Measurements from ENCODE around the gene HEG1. TPM values are rescaled to one million over a fixed set of nuclear protein-coding genes. Genes with fewer than 3 reads are reported as not detected.

The HEG1 gene
- total and polyA plus RNA-seq, 2 donors (not counting 3 experiments of a cell fraction or from before 2014, with no cell fraction given): 50.1 to 106 TPM

GRCh38 chr3:124981472-124981871 lies 74.3 kb downstream of the HEG1 start:
- H3K4me2 ChIP-seq (ENCODE audit: insufficient read depth, low read length): no peak overlapping the region
- FAIRE-seq (no peak), DNase-seq (ENCODE audit: low read depth, low spot score) (no peak)
- H3K9ac ChIP-seq (replicated peaks; ENCODE audit: extremely low read depth, insufficient read depth, low read length): no peak overlapping the region
- ChIA-PET CTCF (no interaction called here), POLR2A (no interaction called here)
- no peaks in the 10 kb centered on the region for H4K20me1 ChIP-seq (replicated peaks; ENCODE audit: control insufficient read depth, extremely low read depth, insufficient read depth, low read length)
- no peaks in the 10 kb centered on the region for H3K9me1 ChIP-seq (replicated peaks; ENCODE audit: control insufficient read depth, extremely low read depth, insufficient read depth, low read length)
- peaks cover 27% of the 10 kb centered on the region for H3K4me1 ChIP-seq (ENCODE audit: control insufficient read depth, extremely low read depth, insufficient read depth, low read length)
- no TSS peak for BruUV-seq (replicated peaks)
- TF ChIP-seq JUN (IDR thresholded peaks at IDR 0.05; ENCODE audit: borderline replicate concordance, insufficient read depth, insufficient read length, low read depth) (no peak), POLR2A (IDR thresholded peaks at IDR 0.05; ENCODE audit: low read depth, low read length) (no peak)
- peaks cover 5 to 11% of the 10 kb centered on the region in 2 experiments for H3K36me3 ChIP-seq (ENCODE audit: control insufficient read depth in 2 of 2, extremely low read depth in 1 of 2, insufficient read depth in 2 of 2, low read length in 2 of 2)
- no peaks in the 10 kb centered on the region for H3K27me3 ChIP-seq (ENCODE audit: control insufficient read depth in 2 of 2, insufficient read depth in 2 of 2, low read length in 2 of 2)
- no peaks in the 10 kb centered on the region for H3K9me3 ChIP-seq (replicated peaks; ENCODE audit: control insufficient read depth, insufficient read depth, low read length)
- H3K79me2 ChIP-seq (ENCODE audit: control insufficient read depth, insufficient read depth, low read length): no peaks in the 10 kb centered on the region
- H3K4me3 ChIP-seq (replicated peaks in 1 of 3; ENCODE audit: insufficient read depth in 1 of 3, low read depth in 1 of 3, low read length in 3 of 3): no peak overlapping the region
- dilution Hi-C loops (cut with MboI; ENCODE audit: extremely low pct_ligation_motif_present, low sequenced_read_pairs) (no loop called here), intact Hi-C loops (cut with micrococcal nuclease) (no loop called here)
- no peak overlapping the region for H3K27ac ChIP-seq (ENCODE audit: insufficient read depth, low read depth, low read length)
- H2AFZ ChIP-seq (ENCODE audit: low read depth, low read length): no peak overlapping the region

- FAIRE-seq (no peak), DNase-seq (ENCODE audit: low read depth, low spot score) (no peak)
- dilution Hi-C loops (cut with MboI; ENCODE audit: extremely low pct_ligation_motif_present, low sequenced_read_pairs): no loop called here
- no TSS peak for BruUV-seq (replicated peaks)
- H4K20me1 ChIP-seq (replicated peaks; ENCODE audit: control insufficient read depth, extremely low read depth, insufficient read depth, low read length): no peaks in the 10 kb centered on the region
- H3K4me2 ChIP-seq (ENCODE audit: insufficient read depth, low read length): no peak overlapping the region
- no peaks in the 10 kb centered on the region for H3K27me3 ChIP-seq (ENCODE audit: control insufficient read depth in 2 of 2, insufficient read depth in 2 of 2, low read length in 2 of 2)
- no peaks in the 10 kb centered on the region for H3K9me3 ChIP-seq (replicated peaks; ENCODE audit: control insufficient read depth, insufficient read depth, low read length)
- no peak overlapping the region for H2AFZ ChIP-seq (ENCODE audit: low read depth, low read length)
- intact Hi-C loops (cut with micrococcal nuclease): no loop called here
- TF ChIP-seq MAX (IDR thresholded peaks at IDR 0.05; ENCODE audit: insufficient read depth, insufficient read length) (no peak), POLR2A (IDR thresholded peaks at IDR 0.05; ENCODE audit: low read depth, low read length) (no peak), EZH2 (IDR thresholded peaks at IDR 0.05; ENCODE audit: borderline replicate concordance, low read depth, low read length, severe bottlenecking) (no peak), FOS (IDR thresholded peaks at IDR 0.05; ENCODE audit: borderline replicate concordance, insufficient read depth, low read length) (no peak), JUN (IDR thresholded peaks at IDR 0.05; ENCODE audit: borderline replicate concordance, insufficient read depth, insufficient read length, low read depth) (no peak), POLR2AphosphoS5 (IDR thresholded peaks at IDR 0.05; ENCODE audit: insufficient read depth, low read depth, low read length) (no peak), MYC (IDR thresholded peaks at IDR 0.05; ENCODE audit: low read depth, low read length) (no peak), CTCF (IDR thresholded peaks at IDR 0.05; ENCODE audit: extremely low read depth in 1 of 2, insufficient read depth in 1 of 2, low read depth in 1 of 2, low read length in 2 of 2) (no peak), GATA2 (IDR thresholded peaks at IDR 0.05; ENCODE audit: insufficient read depth, insufficient read length, low read depth, low read length) (no peak)
- ChIA-PET CTCF (interaction anchor here (0.7 kb wide), 1 partner anchor 28 kb away, joined by 3 read pairs; no protein-coding TSS in a partner anchor), POLR2A (no interaction called here)
- no peaks in the 10 kb centered on the region for H3K9me1 ChIP-seq (replicated peaks; ENCODE audit: control insufficient read depth, extremely low read depth, insufficient read depth, low read length)
- H3K36me3 ChIP-seq (ENCODE audit: control insufficient read depth in 2 of 2, extremely low read depth in 1 of 2, insufficient read depth in 2 of 2, low read length in 2 of 2): peaks cover 3 to 6% of the 10 kb centered on the region in 2 experiments
- no peak overlapping the region for H3K27ac ChIP-seq (ENCODE audit: insufficient read depth, low read depth, low read length)
- peaks cover 11% of the 10 kb centered on the region for H3K4me1 ChIP-seq (ENCODE audit: control insufficient read depth, extremely low read depth, insufficient read depth, low read length)
- H3K4me3 ChIP-seq (replicated peaks in 1 of 3; ENCODE audit: insufficient read depth in 1 of 3, low read depth in 1 of 3, low read length in 3 of 3): no peak overlapping the region
- H3K9ac ChIP-seq (replicated peaks; ENCODE audit: extremely low read depth, insufficient read depth, low read length): no peak overlapping the region
- H3K79me2 ChIP-seq (ENCODE audit: control insufficient read depth, insufficient read depth, low read length): no peaks in the 10 kb centered on the region
These were observed 77.2 kb downstream of the HEG1 start for GRCh38 chr3:124978627-124979026.
